ENCODE measurements around the gene ANO6.

ANO6 gene

DNA sequence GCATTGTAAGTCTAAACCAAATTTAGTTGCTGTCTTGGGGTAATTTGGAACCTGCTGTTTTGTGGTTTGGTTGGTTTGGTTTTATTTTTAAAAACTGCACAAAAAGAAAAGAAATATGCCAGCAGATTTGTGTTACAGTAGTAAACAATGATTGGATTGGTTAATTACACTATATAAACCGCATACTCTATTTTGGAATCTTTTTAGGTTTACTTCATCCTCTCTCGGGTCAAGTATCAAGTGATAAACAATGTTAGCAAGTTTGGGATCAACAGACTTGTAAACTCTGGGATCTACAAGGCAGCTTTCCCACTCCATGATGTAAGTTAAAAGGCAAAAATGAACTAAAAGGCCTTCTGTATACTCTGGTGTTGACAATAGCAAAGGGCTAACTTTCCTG, 132.4 kb downstream of the ANO6 start:
- H3K27ac Mint-ChIP-seq = peak overlapping the region in 1 of 3 experiments; percentile 12
- TF ChIP-seq, protein P1, sequence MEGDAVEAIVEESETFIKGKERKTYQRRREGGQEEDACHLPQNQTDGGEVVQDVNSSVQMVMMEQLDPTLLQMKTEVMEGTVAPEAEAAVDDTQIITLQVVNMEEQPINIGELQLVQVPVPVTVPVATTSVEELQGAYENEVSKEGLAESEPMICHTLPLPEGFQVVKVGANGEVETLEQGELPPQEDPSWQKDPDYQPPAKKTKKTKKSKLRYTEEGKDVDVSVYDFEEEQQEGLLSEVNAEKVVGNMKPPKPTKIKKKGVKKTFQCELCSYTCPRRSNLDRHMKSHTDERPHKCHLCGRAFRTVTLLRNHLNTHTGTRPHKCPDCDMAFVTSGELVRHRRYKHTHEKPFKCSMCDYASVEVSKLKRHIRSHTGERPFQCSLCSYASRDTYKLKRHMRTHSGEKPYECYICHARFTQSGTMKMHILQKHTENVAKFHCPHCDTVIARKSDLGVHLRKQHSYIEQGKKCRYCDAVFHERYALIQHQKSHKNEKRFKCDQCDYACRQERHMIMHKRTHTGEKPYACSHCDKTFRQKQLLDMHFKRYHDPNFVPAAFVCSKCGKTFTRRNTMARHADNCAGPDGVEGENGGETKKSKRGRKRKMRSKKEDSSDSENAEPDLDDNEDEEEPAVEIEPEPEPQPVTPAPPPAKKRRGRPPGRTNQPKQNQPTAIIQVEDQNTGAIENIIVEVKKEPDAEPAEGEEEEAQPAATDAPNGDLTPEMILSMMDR (IDR thresholded peaks at IDR 0.05; ENCODE audit: unreplicated experiment in 3 of 3) = no peak
- peaks cover 22% of the 10 kb centered on the region for H3K4me1 Mint-ChIP-seq
- no peaks in the 10 kb centered on the region for H3K9me3 Mint-ChIP-seq
- H3K27me3 Mint-ChIP-seq (ENCODE audit: low read depth) = no peaks in the 10 kb centered on the region
- peaks cover 64% of the 10 kb centered on the region for H3K36me3 Mint-ChIP-seq (ENCODE audit: low read depth)
- no peak overlapping the region for H3K4me3 Mint-ChIP-seq

DNA sequence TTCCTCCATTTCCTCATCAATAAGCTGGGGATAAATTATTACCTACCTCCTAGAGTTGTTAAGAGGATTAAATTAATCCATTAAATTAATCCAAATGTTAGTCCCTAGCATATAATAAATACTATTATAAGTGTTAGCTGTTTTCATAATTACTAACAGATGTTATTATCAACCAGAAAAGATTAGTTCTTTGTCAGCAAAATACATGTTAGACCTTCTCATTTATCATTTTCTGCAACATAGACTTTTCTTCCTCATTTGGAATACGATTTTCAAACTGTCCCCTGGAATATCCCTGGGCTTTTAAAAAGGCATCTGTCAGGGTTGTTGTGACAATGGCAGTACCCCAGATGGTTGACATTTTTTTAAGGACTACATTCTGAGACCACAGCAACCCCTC, 133.1 kb downstream of the ANO6 start:
- Mint-ChIP-seq H3K9me3 (no peaks in the 10 kb centered on the region), H3K4me3 (no peak overlapping the region), H3K27me3 (ENCODE audit: low read depth) (no peaks in the 10 kb centered on the region), H3K27ac (no peak overlapping the region), H3K36me3 (ENCODE audit: low read depth) (peaks cover 66% of the 10 kb centered on the region), H3K4me1 (peaks cover 27% of the 10 kb centered on the region)
- TF ChIP-seq, protein P1 (IDR thresholded peaks at IDR 0.05; ENCODE audit: unreplicated experiment in 3 of 3) = no peak

DNA sequence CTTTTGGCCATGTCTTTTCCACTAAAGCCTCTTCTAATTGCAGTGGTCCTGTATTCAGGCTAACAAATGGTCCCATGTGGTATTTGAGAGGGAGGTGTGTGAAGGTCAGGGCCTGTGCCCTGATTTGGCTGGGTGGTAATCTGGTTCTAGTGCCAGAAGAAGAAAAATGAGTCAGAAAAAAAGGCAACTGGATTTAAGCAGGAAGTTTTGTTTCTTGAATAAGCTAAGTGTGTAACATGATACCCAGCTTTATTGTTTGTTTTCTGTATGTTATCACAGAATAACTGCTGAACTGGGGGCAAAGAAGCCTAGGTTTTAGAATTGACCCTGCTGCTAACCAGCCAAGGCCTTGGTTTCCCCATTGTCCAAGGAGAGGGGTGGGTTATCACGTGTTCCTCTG, 134.0 kb downstream of the ANO6 start:
- H3K36me3 Mint-ChIP-seq (ENCODE audit: low read depth) = peaks cover 59% of the 10 kb centered on the region
- H3K4me3 Mint-ChIP-seq = no peak overlapping the region
- no peaks in the 10 kb centered on the region for H3K9me3 Mint-ChIP-seq
- TF ChIP-seq, protein P1 (IDR thresholded peaks at IDR 0.05; ENCODE audit: unreplicated experiment in 3 of 3) = no peak
- H3K27ac Mint-ChIP-seq = peak overlapping the region in 2 of 3 experiments; percentile 12 to 40
- peaks cover 37% of the 10 kb centered on the region for H3K4me1 Mint-ChIP-seq
- H3K27me3 Mint-ChIP-seq (ENCODE audit: low read depth) = no peaks in the 10 kb centered on the region

DNA sequence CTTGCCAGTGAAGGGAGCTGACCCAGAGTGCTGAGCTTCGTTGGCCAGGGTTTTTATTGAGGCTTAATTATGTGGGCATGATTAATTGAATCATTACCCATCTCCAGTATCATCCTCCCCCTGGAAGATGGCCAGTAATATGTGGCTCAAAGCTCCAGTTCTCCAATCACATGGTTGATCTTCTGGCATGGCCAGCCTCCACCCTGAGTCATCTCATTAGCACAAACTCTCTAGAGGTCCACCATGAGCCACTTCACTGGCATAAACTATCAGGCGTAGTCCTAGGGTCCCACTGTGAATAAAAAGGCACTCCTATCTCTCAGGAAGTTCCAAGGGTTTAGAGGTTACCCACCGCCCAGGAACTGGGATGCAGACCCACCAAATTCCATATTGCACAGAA, 135.0 kb downstream of the ANO6 start:
- Mint-ChIP-seq H3K27me3 (ENCODE audit: low read depth) (no peaks in the 10 kb centered on the region), H3K36me3 (ENCODE audit: low read depth) (peaks cover 59% of the 10 kb centered on the region), H3K27ac (peak overlapping the region in 1 of 3 experiments; percentile 58), H3K4me3 (no peak overlapping the region), H3K4me1 (peaks cover 42% of the 10 kb centered on the region), H3K9me3 (no peaks in the 10 kb centered on the region)
- TF ChIP-seq, protein P1 (IDR thresholded peaks at IDR 0.05; ENCODE audit: unreplicated experiment in 3 of 3) = no peak

DNA sequence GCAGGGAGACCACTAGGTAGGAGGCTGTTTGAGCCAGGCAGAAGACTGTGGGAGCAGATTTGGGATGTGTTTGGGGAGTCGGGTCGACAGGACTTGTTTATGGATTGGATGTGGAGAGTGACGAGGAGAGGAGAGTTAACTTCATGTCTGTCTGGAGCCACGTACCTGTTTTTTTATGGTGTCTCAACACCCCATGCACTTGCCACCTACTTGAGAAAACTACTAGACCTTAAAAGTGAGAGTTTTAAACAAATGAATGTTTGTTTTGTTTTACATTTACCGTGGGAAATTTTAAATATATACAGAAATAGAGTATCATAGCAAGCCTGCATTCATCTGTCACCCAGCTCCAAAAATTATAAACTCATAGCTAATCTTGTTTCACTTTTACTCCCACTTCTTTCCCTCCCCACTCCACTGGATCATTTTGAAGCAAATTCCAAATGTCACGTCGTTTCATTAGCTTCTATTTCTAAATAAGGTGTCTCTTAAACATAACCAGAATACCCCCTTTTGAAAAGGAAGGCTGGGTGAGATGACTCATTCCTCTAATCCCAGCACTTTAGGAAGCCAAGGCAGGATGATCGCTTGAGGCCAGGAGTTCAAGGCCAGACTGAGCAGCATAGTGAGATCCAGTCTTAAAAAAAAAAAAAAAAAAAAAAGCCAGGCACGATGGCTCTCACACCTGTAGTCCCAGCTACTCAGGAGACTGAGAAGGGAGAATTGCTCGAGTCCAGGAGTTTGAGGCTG, 136.2 kb downstream of the ANO6 start:
- peak overlapping the region; percentile 21 to 58 (median 42) for H3K27ac Mint-ChIP-seq
- H3K36me3 Mint-ChIP-seq (ENCODE audit: low read depth) = peaks cover 57% of the 10 kb centered on the region
- H3K4me1 Mint-ChIP-seq = peaks cover 53% of the 10 kb centered on the region
- H3K9me3 Mint-ChIP-seq = no peaks in the 10 kb centered on the region
- no peaks in the 10 kb centered on the region for H3K27me3 Mint-ChIP-seq (ENCODE audit: low read depth)
- TF ChIP-seq, protein P1 (IDR thresholded peaks at IDR 0.05; ENCODE audit: unreplicated experiment in 3 of 3) = no peak
- H3K4me3 Mint-ChIP-seq = no peak overlapping the region

DNA sequence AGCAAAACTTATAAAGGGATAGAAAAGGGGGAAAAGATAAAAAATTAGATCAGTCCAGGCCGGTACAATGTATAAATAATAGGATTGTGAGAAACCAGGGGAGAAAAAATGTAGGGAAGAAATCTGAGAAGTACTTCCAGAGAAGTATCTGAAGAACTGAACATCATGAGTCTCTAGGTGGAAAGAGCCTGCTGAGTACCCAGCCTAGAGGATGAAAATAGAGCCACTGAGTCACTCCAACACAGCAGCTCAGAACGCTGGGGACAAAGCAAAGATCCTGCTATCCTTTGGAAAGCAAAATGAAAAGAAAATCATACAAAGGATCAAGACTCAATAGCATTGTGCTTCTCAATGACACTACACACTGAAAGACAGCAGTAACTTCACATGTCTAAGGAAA, 138.0 kb downstream of the ANO6 start:
- peaks cover 64% of the 10 kb centered on the region for H3K4me1 Mint-ChIP-seq
- no peaks in the 10 kb centered on the region for H3K9me3 Mint-ChIP-seq
- H3K36me3 Mint-ChIP-seq (ENCODE audit: low read depth) = peaks cover 50% of the 10 kb centered on the region
- peak overlapping the region; percentile 65 to 80 (median 73) for H3K27ac Mint-ChIP-seq
- H3K4me3 Mint-ChIP-seq = no peak overlapping the region
- TF ChIP-seq, protein P1 (IDR thresholded peaks at IDR 0.05; ENCODE audit: unreplicated experiment in 3 of 3) = no peak
- no peaks in the 10 kb centered on the region for H3K27me3 Mint-ChIP-seq (ENCODE audit: low read depth)
